ENCODE data around the gene CENPH. TPM values are rescaled to one million over a fixed set of nuclear protein-coding genes. Genes with fewer than 3 reads are reported as not detected.
"Not testable (repeated sequence)": the region's sequence is repeated elsewhere in the genome, so short reads cannot be mapped to it uniquely, and the experiment has no call there.

Gene CENPH
- total RNA-seq, 2 donors from 2014 or later: 3.0 to 5.0 TPM

DNA sequence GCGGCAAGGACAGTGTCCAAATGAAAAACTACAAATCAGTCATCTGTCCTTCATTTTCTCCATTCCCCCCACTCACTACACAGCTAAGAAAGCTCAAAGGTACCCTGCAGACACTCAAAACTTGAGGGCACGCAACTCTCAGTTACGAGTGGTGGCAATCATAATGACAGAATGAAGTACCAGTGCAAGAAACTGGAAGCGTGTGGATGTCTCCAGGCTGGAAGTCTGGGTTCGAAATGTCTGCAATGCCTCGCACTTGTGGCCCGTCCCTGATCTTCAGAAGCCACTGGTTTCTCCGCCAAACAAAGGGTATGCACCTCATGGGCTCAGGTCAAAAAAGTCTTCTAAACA lies 597 bp upstream of the CENPH start:
- intact Hi-C loops (cut with DNase I, micrococcal nuclease): loop anchor here in 1 of 2 donors (10.0 kb wide), 1 partner anchor 46 kb away; the partner anchor contains the start of gene CDK7
- no peak for ATAC-seq
- no peak for DNase-seq

DNA sequence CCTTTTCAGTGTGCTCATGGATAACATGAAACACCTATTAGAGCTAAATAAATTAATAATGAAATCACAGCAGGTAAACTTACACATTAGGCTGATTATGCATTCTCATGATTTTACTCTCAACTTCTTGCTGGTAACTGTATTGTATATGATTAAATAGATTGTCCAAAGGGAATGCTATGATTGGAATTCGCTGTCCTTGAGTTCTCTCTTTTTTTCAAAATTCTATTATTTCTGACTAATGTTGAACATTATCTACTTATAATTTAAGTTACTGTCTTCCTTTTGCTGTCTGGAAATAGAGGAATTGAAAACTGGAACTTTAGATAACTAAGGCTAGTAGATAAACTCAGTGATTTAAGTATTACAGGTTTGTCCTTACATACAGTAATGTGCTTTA lies 13.1 kb downstream of the CENPH start:
- intact Hi-C loops (cut with DNase I, micrococcal nuclease): no loop called here
- DNase-seq (no peak), ATAC-seq (no peak)

GRCh38 chr5:69206528-69207190 lies 17.3 kb downstream of the CENPH start:
- ATAC-seq (no peak), DNase-seq (no peak)
- intact Hi-C loops (cut with DNase I, micrococcal nuclease): no loop called here

- no peak for ATAC-seq
- intact Hi-C loops (cut with DNase I, micrococcal nuclease): no loop called here
Observed at GRCh38 chr5:69209602-69210001, 20.2 kb downstream of the CENPH start.

DNA sequence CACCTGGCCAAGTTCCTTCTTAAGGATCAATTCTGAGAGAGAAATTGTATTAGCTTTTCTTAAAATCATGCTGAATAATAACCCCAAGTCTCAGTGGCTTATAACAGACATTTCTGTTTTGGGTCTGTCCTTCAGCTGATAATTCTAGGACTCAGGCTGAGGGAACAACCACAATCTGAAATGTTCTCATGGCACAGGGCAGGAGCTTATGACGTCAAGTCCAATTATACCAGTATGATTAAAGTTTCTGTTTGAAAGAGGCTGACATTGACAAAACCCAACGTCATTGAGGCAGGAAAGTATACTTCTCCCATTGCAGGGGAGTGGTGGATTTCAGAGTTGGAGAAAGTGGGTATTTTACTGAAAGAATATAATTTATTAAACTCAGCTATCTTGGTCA lies 21.8 kb downstream of the CENPH start:
- no peak for ATAC-seq
- DNase-seq: no peak
- intact Hi-C loops (cut with DNase I, micrococcal nuclease): no loop called here

More at GRCh38 chr5:69209602-69210001, 20.2 kb downstream of the CENPH start:
- no peak for DNase-seq

GRCh38 chr5:69212022-69212421 lies 22.6 kb downstream of the CENPH start:
- intact Hi-C loops (cut with DNase I, micrococcal nuclease): no loop called here
- no peak for DNase-seq
- ATAC-seq: no peak

- no peak for ATAC-seq
- no peak for DNase-seq
- intact Hi-C loops (cut with DNase I, micrococcal nuclease): no loop called here
Observed at GRCh38 chr5:69213513-69214215, 24.3 kb downstream of the CENPH start.

DNA sequence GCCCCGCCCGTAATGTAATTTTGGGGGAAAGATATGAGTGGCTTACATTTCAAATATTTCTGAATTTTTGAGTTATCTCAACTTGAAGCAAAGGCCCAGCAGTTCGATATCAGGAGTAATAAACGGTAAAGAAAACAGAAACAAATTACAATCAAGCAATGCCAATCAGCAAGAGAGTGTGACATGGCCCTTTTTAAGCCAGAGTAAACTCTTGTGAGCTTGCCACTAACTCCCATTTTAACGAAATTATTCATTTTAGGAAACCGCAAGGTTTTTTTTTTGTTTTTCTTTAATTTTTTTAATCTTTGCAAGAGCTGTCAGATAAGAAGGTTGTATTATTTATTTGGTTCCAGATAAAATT lies 27.7 kb downstream of the CENPH start:
- no peak for ATAC-seq
- no peak for DNase-seq
- intact Hi-C loops (cut with DNase I, micrococcal nuclease): no loop called here

- ATAC-seq (peak; percentile 95), DNase-seq (peak; percentile 98 to 99)
- intact Hi-C loops (cut with DNase I, micrococcal nuclease): no loop called here
Observed at GRCh38 chr5:69217548-69218526, 28.5 kb downstream of the CENPH start.

DNA sequence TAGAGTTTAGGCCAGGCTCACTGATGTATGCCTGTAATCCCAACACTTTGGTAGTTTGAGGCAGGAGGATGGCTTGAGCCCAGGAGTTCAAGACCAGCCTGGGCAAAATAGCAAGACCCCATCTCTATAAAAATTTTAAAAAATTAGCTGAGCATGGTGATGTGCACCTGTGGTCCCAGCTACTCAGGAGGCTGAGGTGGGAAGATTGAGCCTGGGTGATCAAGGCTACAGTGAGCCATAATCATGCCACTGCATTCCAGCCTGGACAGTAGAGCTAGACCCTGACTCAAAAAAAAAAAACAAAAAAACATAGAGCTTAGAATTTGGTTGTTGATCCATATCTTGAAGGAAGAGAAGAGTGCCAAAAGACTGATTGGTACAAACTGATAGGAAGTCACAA lies 30.6 kb downstream of the CENPH start:
- intact Hi-C loops (cut with DNase I, micrococcal nuclease): no loop called here

DNA sequence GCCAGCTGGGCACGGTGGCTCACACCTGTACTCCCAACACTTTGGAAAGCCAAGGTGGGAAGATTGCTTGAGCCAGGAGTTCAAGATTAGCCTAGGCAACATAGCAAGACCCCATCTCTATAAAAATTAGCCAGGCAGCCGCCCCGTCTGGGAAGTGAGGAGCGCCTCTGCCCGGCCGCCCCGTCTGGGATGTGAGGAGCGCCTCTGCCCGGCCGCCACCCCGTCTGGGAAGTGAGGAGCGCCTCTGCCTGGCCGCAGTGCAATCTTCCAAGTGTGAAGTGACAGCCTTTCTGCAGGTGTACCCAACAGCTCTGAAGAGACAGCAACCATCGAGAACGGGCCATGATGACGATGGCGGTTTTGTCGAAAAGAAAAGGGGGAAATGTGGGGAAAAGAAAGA lies 31.0 kb downstream of the CENPH start:
- ATAC-seq; intact Hi-C loops (cut with DNase I, micrococcal nuclease); DNase-seq: not testable (repeated sequence)

More for the DNA sequence above, 30.6 kb downstream of the CENPH start:
- ATAC-seq (no peak), DNase-seq (no peak)

DNA sequence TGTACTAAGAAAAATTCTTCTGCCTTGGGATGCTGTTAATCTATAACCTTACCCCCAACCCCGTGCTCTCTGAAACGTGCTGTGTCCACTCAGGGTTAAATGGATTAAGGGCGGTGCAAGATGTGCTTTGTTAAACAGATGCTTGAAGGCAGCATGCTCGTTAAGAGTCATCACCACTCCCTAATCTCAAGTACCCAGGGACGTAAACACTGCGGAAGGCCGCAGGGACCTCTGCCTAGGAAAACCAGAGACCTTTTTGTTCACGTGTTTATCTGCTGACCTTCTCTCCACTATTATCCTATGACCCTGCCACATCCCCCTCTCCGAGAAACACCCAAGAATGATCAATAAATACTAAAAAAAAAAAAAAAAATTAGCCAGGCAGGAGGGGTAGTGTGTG lies 31.4 kb downstream of the CENPH start:
- DNase-seq; ATAC-seq; intact Hi-C loops (cut with DNase I, micrococcal nuclease): not testable (repeated sequence)

DNA sequence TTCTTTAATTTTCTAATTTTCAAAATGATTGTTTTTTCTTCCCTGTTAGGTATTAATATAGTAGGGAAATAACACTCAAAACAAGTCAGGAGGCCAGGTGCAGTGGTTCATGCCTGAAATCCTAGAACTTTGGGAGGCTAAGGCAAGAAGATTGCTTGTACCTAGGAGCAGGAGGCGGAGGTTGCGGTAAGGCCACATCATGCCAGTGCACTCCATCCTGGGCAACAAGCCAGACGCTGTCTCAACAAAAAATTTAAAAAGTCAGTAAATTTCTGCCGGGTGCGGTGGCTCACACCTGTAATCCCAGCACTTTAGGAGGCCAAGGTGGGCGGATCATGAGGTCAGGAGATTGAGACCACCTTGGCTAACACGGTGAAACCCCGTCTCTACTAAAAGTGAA lies 35.1 kb downstream of the CENPH start:
- no peak for ATAC-seq
- intact Hi-C loops (cut with DNase I, micrococcal nuclease): no loop called here
- DNase-seq: peak in 1 of 2 donors; percentile 26

GRCh38 chr5:69225860-69226259 lies 36.5 kb downstream of the CENPH start:
- DNase-seq (no peak), ATAC-seq (peak; percentile 94)
- intact Hi-C loops (cut with DNase I, micrococcal nuclease): no loop called here

DNA sequence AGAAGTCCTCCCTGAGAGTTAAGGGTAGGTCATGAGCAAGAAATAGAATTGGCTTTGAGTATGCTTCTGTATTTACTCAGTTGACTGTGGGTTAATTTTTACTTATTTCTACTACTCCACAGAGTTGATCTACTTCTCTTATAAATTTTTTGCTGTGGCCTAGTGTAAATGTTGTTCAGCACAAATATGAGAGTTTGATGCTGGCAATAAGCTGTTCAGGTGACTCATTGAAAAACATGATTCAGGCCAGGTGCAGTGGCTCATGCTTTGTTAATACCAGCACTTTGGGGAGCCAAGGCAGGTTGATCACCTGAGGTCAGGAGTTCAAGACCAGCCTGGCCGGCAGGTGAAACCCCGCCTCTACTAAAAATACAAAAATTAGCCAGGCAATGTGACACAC lies 40.8 kb downstream of the CENPH start:
- DNase-seq (no peak), ATAC-seq (no peak)
- intact Hi-C loops (cut with DNase I, micrococcal nuclease): loop anchor here in 1 of 2 donors (10.0 kb wide), 1 partner anchor 45 kb away; the partner anchor contains the start of gene CENPH

DNA sequence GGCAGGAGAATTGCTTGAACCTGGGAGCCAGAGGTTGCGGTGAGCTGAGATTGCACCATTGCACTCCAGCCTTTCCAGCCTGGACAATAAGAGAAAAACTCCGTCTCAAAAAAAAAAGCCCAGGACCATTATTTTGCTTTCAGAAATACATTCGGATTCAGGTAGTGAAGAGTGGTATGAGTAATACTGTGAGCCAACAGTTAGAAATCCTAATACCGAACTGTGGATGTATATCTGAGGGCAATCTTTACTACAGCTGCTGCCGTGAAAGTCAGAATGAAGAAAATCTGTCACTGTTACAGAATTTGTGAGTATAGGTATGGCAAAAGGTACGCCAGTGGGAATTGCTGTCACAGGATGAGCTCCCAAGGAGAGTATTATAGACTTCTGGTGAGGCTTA lies 41.9 kb downstream of the CENPH start:
- no peak for ATAC-seq
- intact Hi-C loops (cut with DNase I, micrococcal nuclease): loop anchor here in 1 of 2 donors (10.0 kb wide), 1 partner anchor 46 kb away; the partner anchor contains the start of gene CENPH
- no peak for DNase-seq

DNA sequence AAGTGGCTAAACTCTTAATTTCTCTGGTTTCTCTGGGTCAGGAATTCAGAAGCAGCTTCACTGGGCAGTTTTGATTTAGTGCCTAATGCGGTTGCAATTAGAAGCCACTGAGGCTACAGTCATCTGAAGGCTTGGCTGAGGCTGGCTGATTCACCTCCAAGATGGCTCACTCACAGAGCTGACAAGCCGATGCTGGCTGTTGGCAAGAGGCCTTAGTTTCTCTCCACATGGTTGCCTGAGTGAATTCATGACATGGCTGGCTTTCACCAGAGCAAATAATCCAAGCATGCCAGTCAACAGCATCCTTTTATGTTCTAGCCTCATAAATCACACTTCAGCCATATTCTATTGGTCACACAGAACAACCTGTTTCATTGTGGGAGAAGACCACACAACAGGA lies 42.5 kb downstream of the CENPH start:
- DNase-seq: no peak
- intact Hi-C loops (cut with DNase I, micrococcal nuclease): loop anchor here in 1 of 2 donors (10.0 kb wide), 1 partner anchor 47 kb away; the partner anchor contains the start of gene CENPH
- ATAC-seq: no peak

- intact Hi-C loops (cut with DNase I, micrococcal nuclease): loop anchor here in 1 of 2 donors (10.0 kb wide), 1 partner anchor 50 kb away; the partner anchor contains the start of gene CENPH
- peak; percentile 98 for ATAC-seq
- peak; percentile 94 to 95 for DNase-seq
Observed at GRCh38 chr5:69234457-69235268, 45.3 kb downstream of the CENPH start, which contains the start of gene CDK7. Gene CDK7, plus strand, starts transcription at chr5:69234886. Its CDS starts 90 bp downstream, at chr5:69234976.
